K562 (cell line): ENCODE results near the gene ZBTB8A. TPM values are rescaled to one million over a fixed set of nuclear protein-coding genes. Genes with fewer than 3 reads are reported as not detected.
"Not testable (repeated sequence)": the region's sequence is repeated elsewhere in the genome, so short reads cannot be mapped to it uniquely, and the experiment has no call there.

Source experiments
- ATAC-seq: fragments of 200-7000 bp; cut with Tn5 transposase; 3 replicates; pipeline ENCODE4 v1.9.1; 2020; ENCODE audit warnings: moderate library complexity
- BruUV-seq: library from RNA; stranded (reverse); fragments of 400-500 nt; replicated peaks from 2 replicates; lab custom pipeline; 2021; lab: Mats Ljungman, UMichigan
- CTCF ChIA-PET: fragments of 300-600 bp; formaldehyde crosslinking; extraction: SDS; loops from one replicate; lab custom pipeline; 2021; ENCODE audit warnings: low intra/inter-chr PET ratio; lab: Yijun Ruan, JAX
- POLR2A ChIA-PET: fragments of 300-600, 350-650 bp; sonication (Branson Sonifier 250); formaldehyde crosslinking; extraction: SDS; loops from one replicate; lab custom pipeline; 2021; ENCODE audit warnings: antibody characterized with exemption, inconsistent platforms; lab: Yijun Ruan, JAX
- DNase-seq, 4 experiments: peaks; one replicate each; pipeline versions ENCODE4 v3.0.0 to v3.0.0-alpha.2; 2011 to 2018; ENCODE audit warnings: low spot score in 3 of 4, mixed read lengths in 3 of 4; ENCODE audit errors: extremely low read depth in 1 of 4
- FAIRE-seq: peaks from 2 replicates; lab custom pipeline; 2011; peaks lifted over from hg19 to GRCh38; lab: Jason Lieb, UNC
- H2AFZ ChIP-seq: 2 replicates; pipeline ENCODE4 v1.6.0; 2011; ENCODE audit warnings: low read depth, low read length, control low read depth, inconsistent platforms
- H3K27ac ChIP-seq: fragments of 200-600 bp; 3 replicates; pipeline ENCODE4 v1.8.0; 2011; ENCODE audit warnings: low read depth, mild to moderate bottlenecking, control low read depth, inconsistent platforms, low read length, moderate library complexity, mixed read lengths; ENCODE audit errors: extremely low read depth
- H3K27me3 ChIP-seq, 2 experiments: fragments of 300-600 bp in 1 of 2; 2 replicates in 1 of 2; 3 replicates in 1 of 2; pipeline versions ENCODE4 v1.6.0 to v1.8.0; 2011; ENCODE audit warnings: inconsistent platforms in 2 of 2, low read length in 2 of 2, mild to moderate bottlenecking in 1 of 2, mixed read lengths in 1 of 2, moderate library complexity in 1 of 2; ENCODE audit not compliant: control insufficient read depth in 2 of 2, insufficient read depth in 2 of 2
- H3K36me3 ChIP-seq: fragments of 300-600 bp; 3 replicates; pipeline ENCODE4 v1.8.0; 2011; ENCODE audit warnings: mild to moderate bottlenecking, low read length, inconsistent platforms; ENCODE audit not compliant: control insufficient read depth, insufficient read depth
- H3K4me1 ChIP-seq, 2 experiments: fragments of 200-600 bp in 1 of 2; replicated peaks in 1 of 2; 2 replicates in 1 of 2; 3 replicates in 1 of 2; pipeline versions ENCODE4 v1.5.1 to v1.8.0; 2011; ENCODE audit warnings: inconsistent platforms in 2 of 2, low read length in 2 of 2, mild to moderate bottlenecking in 1 of 2, mixed read lengths in 1 of 2, moderate library complexity in 1 of 2; ENCODE audit not compliant: control insufficient read depth in 2 of 2, insufficient read depth in 2 of 2
- H3K4me2 ChIP-seq: 2 replicates; pipeline ENCODE4 v1.6.1; 2011; ENCODE audit warnings: low read length, control low read depth, inconsistent platforms, mixed read lengths; ENCODE audit not compliant: insufficient read depth
- H3K4me3 ChIP-seq: fragments of 200-600 bp; sonication (generic), shearing (Covaris generic); 2 replicates; pipeline ENCODE4 v1.5.1; 2016; ENCODE audit warnings: control low read depth, inconsistent platforms
- H3K79me2 ChIP-seq: fragments of 200-600 bp; 3 replicates; pipeline ENCODE4 v1.8.0; 2011; ENCODE audit warnings: low read length, inconsistent platforms; ENCODE audit not compliant: control insufficient read depth, insufficient read depth
- H3K9ac ChIP-seq, 2 experiments: 2 replicates each; pipeline versions ENCODE4 v1.6.0 to v1.6.1; 2011; ENCODE audit warnings: low read depth in 2 of 2, low read length in 2 of 2, control low read depth in 1 of 2, inconsistent platforms in 1 of 2, mild to moderate bottlenecking in 1 of 2, mixed read lengths in 1 of 2; ENCODE audit not compliant: insufficient read depth in 1 of 2
- H3K9me1 ChIP-seq: one replicate; pipeline ENCODE4 v1.6.0; 2011; ENCODE audit warnings: inconsistent platforms, mild to moderate bottlenecking, low read length, moderate library complexity; ENCODE audit not compliant: control insufficient read depth, insufficient read depth
- H3K9me3 ChIP-seq: replicated peaks from 2 replicates; pipeline ENCODE4 v1.5.1; 2011; ENCODE audit warnings: low read depth, low read length, inconsistent platforms; ENCODE audit not compliant: control insufficient read depth, insufficient read depth
- H4K20me1 ChIP-seq: replicated peaks from 2 replicates; pipeline ENCODE4 v1.6.1; 2011; ENCODE audit warnings: low read length, inconsistent platforms, mixed read lengths; ENCODE audit not compliant: control insufficient read depth, insufficient read depth
- EHMT2 ChIP-seq: fragments of 450-650 bp; IDR thresholded peaks from 2 replicates; pipeline ENCODE4 v1.6.1; 2018; ENCODE audit warnings: antibody characterized with exemption
- GABPB1 ChIP-seq: sonication (generic); formaldehyde crosslinking; IDR thresholded peaks from 2 replicates; pipeline ENCODE4 v1.8.0; 2022; ENCODE audit warnings: mild to moderate bottlenecking, missing genetic modification reagents
- KDM2B ChIP-seq: fragments of 250-450 bp; sonication (Bioruptor Pico); IDR thresholded peaks from 2 replicates; pipeline ENCODE4 v1.8.0; 2021; ENCODE audit warnings: mild to moderate bottlenecking, moderate library complexity
- POLR2H ChIP-seq: IDR thresholded peaks from 2 replicates; pipeline ENCODE4 v1.6.1; 2016; ENCODE audit warnings: missing genetic modification characterization, low read depth, mild to moderate bottlenecking, control low read depth, missing compliant biosample characterization, moderate library complexity
- WGBS: fragments of 100-300 bp; shearing (Covaris generic); methylation state at CpG from one replicate; pipeline ENCODE4 v1.1.6; 2016; ENCODE audit warnings: low coverage, mixed read lengths; ENCODE audit not compliant: insufficient coverage; ENCODE audit errors: missing lambda C conversion rate; 5-methylcytosine and 5-hydroxymethylcytosine counted together
- in situ Hi-C: fragments of 300-500 bp; cut with MboI; formaldehyde crosslinking; loops from 4 replicates; pipeline ENCODE4 v1.15.0; 2018; ENCODE audit warnings: inconsistent platforms, mixed read lengths
- intact Hi-C: fragments of 100-400 bp; cut with micrococcal nuclease; formaldehyde crosslinking; loops from 2 replicates; pipeline ENCODE4 v1.14.2; 2022
- polyA plus RNA-seq, 8 experiments: library from polyadenylated mRNA; depleted of rRNA in 4 of 8; stranded (reverse) in 5 of 8; unstranded in 3 of 8; fragments of >200 nt; fragmentation: Nextera tagmentation in 2 of 8; fragmentation: Illumina TruSeq in 1 of 8; extraction: Ambion mirVana in 2 of 8; extraction: Trizol in 1 of 8; gene quantifications; 2 replicates each; pipeline versions ENCODE4 v1.2.1 to v1.2.3, GENCODE V29; 2011 to 2014; ENCODE audit warnings: inconsistent platforms in 1 of 8, missing spikeins in 1 of 8
- total RNA-seq, 7 experiments: library from RNA; depleted of rRNA in 6 of 7; stranded (reverse); fragments of >200 nt in 6 of 7; fragmentation: Illumina TruSeq in 2 of 7; extraction: Trizol in 2 of 7; gene quantifications; 2 replicates each; pipeline versions ENCODE4 v1.2.1 to v1.2.3, GENCODE V29; 2011 to 2021; ENCODE audit warnings: low replicate concordance in 1 of 7
- TF ChIP-seq, protein P1 (sequence below): fragments of 450-650 bp; IDR thresholded peaks from 2 replicates; pipeline ENCODE4 v1.6.1; 2017; ENCODE audit warnings: antibody characterized with exemption, mild to moderate bottlenecking
- TF ChIP-seq, protein P2 (sequence below), 2 experiments: fragments of 250-450 bp in 1 of 2; fragments of 450-650 bp in 1 of 2; sonication (Bioruptor Pico) in 1 of 2; IDR thresholded peaks; 2 replicates each; pipeline versions ENCODE4 v1.6.1 to v1.8.0; 2016 to 2021; ENCODE audit warnings: mild to moderate bottlenecking in 2 of 2, moderate library complexity in 2 of 2, missing compliant biosample characterization in 1 of 2, missing genetic modification characterization in 1 of 2

The ZBTB8A gene
- total and polyA plus RNA-seq, 9 of the 15 experiments (the other 6 are each of a cell fraction or from before 2014, with no cell fraction given) = 0.01 to 0.64 (median 0.09) TPM

DNA sequence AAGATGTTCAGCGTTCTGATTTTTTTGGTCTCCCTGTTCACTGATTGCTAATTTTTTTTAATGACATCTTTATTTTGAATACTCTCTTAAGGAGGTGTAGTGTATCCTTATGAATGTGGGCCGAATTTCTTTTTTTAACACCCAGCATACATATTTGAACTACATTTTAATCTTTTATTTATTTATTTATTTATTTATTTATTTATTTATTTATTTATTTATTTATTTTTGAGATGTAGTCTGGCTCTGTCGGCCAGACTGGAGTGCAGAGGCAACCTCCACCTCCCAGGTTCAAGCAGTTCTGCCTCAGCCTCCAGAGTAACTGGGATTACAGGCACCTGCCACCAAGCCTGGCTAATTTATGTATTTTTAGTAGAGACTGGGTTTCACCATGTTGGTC lies 15.1 kb downstream of the ZBTB8A start (continued):
- TF ChIP-seq, protein P1, sequence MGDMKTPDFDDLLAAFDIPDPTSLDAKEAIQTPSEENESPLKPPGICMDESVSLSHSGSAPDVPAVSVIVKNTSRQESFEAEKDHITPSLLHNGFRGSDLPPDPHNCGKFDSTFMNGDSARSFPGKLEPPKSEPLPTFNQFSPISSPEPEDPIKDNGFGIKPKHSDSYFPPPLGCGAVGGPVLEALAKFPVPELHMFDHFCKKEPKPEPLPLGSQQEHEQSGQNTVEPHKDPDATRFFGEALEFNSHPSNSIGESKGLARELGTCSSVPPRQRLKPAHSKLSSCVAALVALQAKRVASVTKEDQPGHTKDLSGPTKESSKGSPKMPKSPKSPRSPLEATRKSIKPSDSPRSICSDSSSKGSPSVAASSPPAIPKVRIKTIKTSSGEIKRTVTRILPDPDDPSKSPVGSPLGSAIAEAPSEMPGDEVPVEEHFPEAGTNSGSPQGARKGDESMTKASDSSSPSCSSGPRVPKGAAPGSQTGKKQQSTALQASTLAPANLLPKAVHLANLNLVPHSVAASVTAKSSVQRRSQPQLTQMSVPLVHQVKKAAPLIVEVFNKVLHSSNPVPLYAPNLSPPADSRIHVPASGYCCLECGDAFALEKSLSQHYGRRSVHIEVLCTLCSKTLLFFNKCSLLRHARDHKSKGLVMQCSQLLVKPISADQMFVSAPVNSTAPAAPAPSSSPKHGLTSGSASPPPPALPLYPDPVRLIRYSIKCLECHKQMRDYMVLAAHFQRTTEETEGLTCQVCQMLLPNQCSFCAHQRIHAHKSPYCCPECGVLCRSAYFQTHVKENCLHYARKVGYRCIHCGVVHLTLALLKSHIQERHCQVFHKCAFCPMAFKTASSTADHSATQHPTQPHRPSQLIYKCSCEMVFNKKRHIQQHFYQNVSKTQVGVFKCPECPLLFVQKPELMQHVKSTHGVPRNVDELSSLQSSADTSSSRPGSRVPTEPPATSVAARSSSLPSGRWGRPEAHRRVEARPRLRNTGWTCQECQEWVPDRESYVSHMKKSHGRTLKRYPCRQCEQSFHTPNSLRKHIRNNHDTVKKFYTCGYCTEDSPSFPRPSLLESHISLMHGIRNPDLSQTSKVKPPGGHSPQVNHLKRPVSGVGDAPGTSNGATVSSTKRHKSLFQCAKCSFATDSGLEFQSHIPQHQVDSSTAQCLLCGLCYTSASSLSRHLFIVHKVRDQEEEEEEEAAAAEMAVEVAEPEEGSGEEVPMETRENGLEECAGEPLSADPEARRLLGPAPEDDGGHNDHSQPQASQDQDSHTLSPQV = no peak
- TF ChIP-seq GABPB1 (CRISPR knock-in tag) = no peak
- TF ChIP-seq KDM2B = no peak
- no peak for TF ChIP-seq EHMT2
- no peak for TF ChIP-seq POLR2H (tag)
- TF ChIP-seq, protein P2, sequence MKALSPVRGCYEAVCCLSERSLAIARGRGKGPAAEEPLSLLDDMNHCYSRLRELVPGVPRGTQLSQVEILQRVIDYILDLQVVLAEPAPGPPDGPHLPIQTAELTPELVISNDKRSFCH (CRISPR knock-in tag; IDR thresholded peaks at IDR 0.05) = no peak
- TF ChIP-seq, protein P2 (tag; IDR thresholded peaks at IDR 0.05) = no peak

DNA sequence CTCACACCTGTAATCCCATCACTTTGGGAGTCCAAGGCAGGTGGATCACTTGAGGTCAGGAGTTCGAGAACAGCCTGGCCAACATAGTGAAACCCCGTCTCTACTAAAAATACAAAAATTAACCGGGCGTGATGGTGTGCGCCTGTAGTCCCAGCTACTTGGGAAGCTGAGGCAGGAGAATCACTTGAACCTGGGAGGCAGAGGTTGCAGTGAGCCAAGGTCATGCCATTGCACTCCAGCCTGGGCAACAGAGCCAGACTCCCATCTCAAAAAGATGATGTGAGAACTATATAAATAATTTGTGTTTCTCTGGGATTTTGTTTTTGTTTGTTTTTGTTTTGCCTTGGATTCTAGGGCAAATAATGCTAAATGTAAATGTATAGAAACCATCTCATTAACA lies 17.8 kb downstream of the ZBTB8A start:
- H3K27me3 ChIP-seq = peaks cover 7 to 39% of the 10 kb centered on the region in 2 experiments; a peak in 4 of 5 replicates
- H3K9me3 ChIP-seq, H3K4me1 ChIP-seq, H3K36me3 ChIP-seq, H3K9ac ChIP-seq, H2AFZ ChIP-seq, ATAC-seq, intact Hi-C loops, H3K4me2 ChIP-seq, CTCF ChIA-PET, FAIRE-seq, H3K27ac ChIP-seq, H3K9me1 ChIP-seq, H4K20me1 ChIP-seq, in situ Hi-C loops, DNase-seq, BruUV-seq, H3K79me2 ChIP-seq, H3K4me3 ChIP-seq: not testable (repeated sequence)
- POLR2A ChIA-PET = interaction anchor here (0.9 to 3.1 kb wide), 2 partner anchors 10 to 131 kb away, joined by 3 to 8 read pairs; no protein-coding TSS in a partner anchor
- WGBS = 8% methylated on average over 5 of the region's 5 CpGs
